ENCODE data around the gene RIC8B.
A peak's percentile ranks its signal among the peaks of the same experiment; 100 is the strongest.

Gene RIC8B

GRCh38 chr12:106873983-106874382, 99.5 kb downstream of the RIC8B start:
- no peak for DNase-seq

GRCh38 chr12:106878804-106879203, 104.3 kb downstream of the RIC8B start:
- DNase-seq = no peak

DNA sequence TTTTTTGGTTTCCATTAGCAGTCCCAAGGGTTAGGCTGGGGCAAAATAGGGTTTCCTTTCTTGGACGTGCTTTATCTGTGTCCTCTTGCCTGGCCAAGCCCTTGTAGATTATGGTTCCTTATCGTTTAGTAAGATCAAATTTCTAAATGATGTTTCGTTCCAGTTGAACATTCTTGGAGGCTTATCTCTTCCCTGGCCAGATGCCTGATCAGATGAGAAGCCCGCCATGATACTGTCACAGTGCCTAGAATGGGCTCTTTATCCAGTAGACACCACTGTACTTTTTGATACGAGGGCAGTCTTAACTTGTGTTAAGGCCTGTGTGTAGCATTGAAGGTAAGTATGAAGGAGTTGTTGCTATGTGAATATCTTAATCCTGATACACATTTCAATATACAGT, 105.1 kb downstream of the RIC8B start:
- DNase-seq = no peak

- no peak for DNase-seq
These were observed 108.9 kb downstream of the RIC8B start for GRCh38 chr12:106883426-106883825.

- no peak for DNase-seq
These were observed 110.5 kb downstream of the RIC8B start for GRCh38 chr12:106885026-106885425.

GRCh38 chr12:106885541-106886249, 111.2 kb downstream of the RIC8B start:
- no peak for DNase-seq

- DNase-seq = no peak
These were observed 112.5 kb downstream of the RIC8B start for GRCh38 chr12:106886932-106887331.

GRCh38 chr12:106888348-106888970, 114.0 kb downstream of the RIC8B start:
- DNase-seq = no peak

DNA sequence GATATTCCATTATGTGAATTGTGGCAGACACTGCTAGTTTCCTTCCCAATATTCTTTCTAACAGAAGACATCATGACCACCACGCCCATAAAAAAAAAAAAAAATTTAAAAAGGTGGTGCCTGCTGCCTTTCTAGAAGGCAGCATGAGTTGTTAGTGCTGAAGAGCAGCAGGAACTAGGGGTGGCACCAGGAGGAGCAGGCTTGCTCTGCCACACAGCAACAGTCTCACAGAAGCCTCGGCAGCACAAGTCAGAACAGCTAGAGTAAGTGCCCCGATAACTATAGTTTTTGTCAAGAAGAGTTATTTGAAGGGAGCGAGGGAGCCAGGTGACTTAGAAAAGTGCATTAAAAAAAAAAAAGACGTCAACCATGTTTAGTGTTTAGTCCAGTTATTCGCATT, 114.8 kb downstream of the RIC8B start:
- no peak for DNase-seq

- no peak for DNase-seq
These were observed 115.6 kb downstream of the RIC8B start for GRCh38 chr12:106889950-106890626.

GRCh38 chr12:106892075-106892474, 117.6 kb downstream of the RIC8B start:
- DNase-seq = no peak

DNA sequence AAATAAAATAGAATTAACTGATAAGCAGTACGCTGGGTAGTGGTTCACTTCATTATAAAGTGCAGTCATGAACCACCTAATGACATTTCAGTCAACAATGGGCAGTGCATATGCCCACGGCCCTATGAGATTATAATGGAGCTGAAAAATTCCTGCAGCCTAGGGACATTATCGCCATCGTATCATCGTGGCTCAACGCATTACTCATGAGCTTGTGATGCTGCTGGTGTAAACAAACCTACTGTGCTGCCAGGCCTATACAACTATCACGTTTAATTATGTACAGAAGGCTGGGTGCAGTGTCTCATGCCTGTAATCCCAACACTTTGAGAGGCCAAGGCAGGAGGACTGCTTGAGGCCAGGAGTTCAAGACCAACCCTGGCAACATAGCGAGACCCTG, 119.0 kb downstream of the RIC8B start:
- DNase-seq = no peak

DNA sequence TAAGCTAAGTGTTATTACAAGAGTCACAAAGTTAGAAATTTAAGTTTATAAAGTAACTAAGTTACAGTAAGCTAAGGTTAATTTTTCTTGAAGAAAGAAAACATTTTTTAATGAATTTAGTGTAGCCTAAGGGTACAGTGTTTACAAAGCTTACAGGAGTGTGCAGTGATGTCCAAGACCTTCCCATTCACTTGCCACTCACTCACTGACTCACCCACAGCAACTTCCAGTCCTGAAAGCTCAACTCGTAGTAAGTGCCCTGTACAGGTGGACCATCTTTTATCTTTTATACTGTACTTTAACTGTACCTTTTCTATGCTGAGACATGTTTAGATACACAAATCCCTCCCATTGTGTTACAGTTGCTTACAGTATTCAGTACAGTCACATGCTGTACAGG, 120.3 kb downstream of the RIC8B start:
- no peak for DNase-seq

GRCh38 chr12:106896603-106897002, 122.1 kb downstream of the RIC8B start:
- DNase-seq = no peak

- DNase-seq = no peak
These were observed 122.6 kb downstream of the RIC8B start for GRCh38 chr12:106897082-106897481.

DNA sequence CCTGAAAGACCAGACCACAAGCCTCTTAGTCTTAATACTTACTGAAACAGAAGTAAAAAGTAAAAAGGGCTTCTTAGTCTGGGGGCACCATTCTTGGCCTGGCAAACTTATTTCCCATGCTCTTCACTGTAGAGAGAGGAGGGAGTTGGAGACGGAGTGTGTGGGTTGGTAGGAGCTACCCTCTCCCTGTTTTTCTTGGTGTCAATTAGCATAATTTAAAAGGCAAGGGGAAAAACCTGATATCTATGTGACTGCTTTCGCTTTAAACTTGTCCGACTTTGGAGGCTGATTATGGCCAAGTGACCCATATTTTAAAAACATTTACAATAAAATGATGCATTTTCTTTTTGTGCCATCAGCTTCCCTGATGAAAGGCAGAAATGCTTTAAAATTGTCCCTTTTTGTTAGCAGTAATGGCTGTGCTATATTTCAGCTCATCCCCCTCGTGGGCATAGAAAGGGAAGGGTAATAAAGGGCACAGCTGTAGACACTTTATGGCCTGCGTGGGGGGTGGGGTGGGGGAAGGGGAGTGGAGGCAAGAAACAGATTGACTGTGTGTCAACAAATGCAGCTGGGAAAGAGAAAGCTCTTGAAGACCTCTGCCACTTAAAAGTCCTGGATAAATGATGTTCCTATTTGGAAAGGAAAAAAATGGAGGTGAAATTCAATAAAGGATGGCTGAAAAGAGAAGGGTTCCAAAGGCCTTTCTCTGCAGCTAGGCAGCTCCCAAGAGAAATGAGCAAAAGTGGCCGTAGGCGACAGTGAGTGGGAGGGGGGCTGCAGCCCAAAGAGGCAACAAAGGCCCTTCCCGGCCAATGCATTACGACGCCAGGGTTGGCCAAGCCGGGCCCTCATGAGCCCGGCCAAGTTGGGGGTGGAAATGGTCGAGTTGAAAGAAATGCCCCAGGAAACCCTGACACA, 123.8 kb downstream of the RIC8B start:
- DNase-seq = no peak

DNA sequence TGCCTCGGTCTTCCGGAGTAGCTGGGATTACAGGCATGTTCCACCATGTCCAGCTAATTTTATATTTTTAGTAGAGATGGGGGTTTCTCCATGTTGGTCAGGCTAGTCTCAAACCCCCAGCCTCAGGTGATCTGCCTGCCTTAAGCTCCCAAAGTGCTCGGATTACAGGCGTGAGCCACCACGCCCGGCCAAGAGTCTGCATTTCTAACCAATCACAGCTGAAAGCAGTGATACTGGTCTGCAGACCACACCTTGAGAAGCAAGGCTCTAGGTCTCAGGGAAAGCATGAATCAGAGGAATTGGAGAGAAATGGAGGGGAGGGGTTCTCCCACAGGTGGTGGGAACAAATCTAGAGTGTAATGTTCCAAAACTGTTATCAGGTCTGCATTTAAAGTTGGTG, 126.1 kb downstream of the RIC8B start:
- DNase-seq = no peak

DNA sequence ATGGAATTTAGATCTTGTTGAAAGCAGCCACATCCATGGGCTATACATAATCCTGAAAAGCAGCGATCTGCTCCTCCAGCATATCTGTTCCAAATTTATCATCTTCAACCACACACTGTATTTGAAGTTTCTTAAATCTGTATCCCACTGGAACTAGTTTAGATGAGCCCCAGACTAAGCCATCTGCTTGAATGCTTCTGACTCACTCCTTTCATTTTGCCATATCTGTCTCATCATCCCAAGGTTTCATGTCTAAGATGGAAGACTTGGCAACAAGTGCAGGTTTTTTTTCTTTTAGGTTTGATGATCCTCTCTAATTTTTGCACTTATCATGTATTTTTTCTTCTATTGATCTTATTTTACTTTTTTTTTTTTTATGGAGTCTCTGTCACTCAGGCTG, 126.8 kb downstream of the RIC8B start:
- no peak for DNase-seq

- DNase-seq = no peak
These were observed 127.6 kb downstream of the RIC8B start for GRCh38 chr12:106902053-106902452.

DNA sequence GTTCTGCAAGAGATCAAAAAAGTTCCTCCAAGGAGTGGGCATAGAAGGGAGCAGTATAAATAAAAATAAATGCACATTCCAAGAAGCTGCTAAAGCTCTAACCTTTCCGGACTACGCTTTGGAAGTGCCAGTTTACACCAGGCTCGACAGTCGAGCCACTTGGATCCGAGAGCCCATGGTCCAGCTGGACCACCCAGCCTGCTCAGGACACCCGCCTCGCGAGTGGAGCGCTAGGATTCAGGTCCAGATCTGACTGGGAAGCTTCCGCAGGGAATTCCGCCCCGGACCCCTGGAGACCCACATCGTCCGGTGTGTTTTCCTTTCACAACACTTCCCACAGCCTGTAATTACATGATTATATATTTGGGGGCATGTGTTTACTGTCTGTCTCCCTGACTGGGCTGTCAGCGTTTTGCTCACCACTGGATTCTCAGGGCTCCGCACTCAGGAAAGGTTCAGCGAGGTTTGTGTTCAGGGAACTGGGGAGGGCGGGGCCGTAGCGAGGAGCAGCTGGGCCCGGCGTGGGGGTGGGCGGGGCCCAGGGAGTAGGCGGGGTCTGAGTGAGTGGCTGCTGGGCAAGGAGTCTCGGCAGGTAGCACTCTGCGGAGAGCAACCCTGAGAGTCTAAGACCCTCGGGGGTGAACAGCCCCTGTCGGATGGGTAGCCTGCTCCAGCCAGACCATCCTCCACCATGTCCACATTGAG, 128.9 kb downstream of the RIC8B start:
- peak; percentile 89 for DNase-seq

GRCh38 chr12:106906715-106907114, 132.2 kb downstream of the RIC8B start:
- no peak for DNase-seq

DNA sequence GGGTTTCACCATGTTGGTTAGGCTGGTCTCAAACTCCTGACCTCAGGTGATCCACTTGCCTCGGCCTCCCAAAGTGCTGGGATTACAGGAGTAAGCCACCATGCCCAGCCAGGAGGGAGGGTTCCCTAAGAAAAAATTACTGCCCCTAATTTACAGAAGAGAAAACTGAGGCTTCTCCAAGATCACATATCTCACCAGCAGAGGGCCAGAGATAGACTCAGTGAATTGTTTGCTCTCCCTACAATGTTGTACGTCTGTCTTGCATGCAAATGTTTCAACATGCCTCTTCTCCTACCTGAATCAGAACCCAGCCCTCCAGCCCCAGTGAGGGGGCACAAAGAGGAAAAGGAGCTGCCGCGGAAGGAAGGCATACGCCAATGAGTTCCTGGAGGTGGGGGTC, 132.9 kb downstream of the RIC8B start:
- DNase-seq = no peak

GRCh38 chr12:106907846-106908245, 133.4 kb downstream of the RIC8B start:
- no peak for DNase-seq
